ENCODE measurements around the gene FRYL. TPM values are rescaled to one million over a fixed set of nuclear protein-coding genes. Genes with fewer than 3 reads are reported as not detected.

Gene FRYL
- total and polyA plus RNA-seq, 2 experiments from 2014 or later: 20.6 to 33.0 TPM

- Histone ChIP-seq H3K27me3 (no peaks in the 10 kb centered on the region), H3K4me1 (ENCODE audit: low read depth) (peaks cover 12% of the 10 kb centered on the region), H3K4me3 (no peak overlapping the region), H3K36me3 (no peaks in the 10 kb centered on the region), H3K27ac (no peak overlapping the region), H3K9me3 (ENCODE audit: low read depth) (no peaks in the 10 kb centered on the region)
- no peak for TF ChIP-seq CTCF (IDR thresholded peaks at IDR 0.05; ENCODE audit: low read depth, low read length)
- no peak for DNase-seq (ENCODE audit: low read depth in 1 of 2, low spot score in 1 of 2)
These were observed 128.2 kb downstream of the FRYL start for GRCh38 chr4:48651914-48652313.

- no peaks in the 10 kb centered on the region for H3K27me3 ChIP-seq
- H3K9me3 ChIP-seq (ENCODE audit: low read depth): no peaks in the 10 kb centered on the region
- no peak overlapping the region for H3K4me3 ChIP-seq
- peaks cover 12% of the 10 kb centered on the region for H3K4me1 ChIP-seq (ENCODE audit: low read depth)
- TF ChIP-seq CTCF (IDR thresholded peaks at IDR 0.05; ENCODE audit: low read depth, low read length): no peak
- no peaks in the 10 kb centered on the region for H3K36me3 ChIP-seq
- peak in 1 of 2 donors; percentile 21 for DNase-seq (ENCODE audit: low read depth in 1 of 2, low spot score in 1 of 2)
- no peak overlapping the region for H3K27ac ChIP-seq
These were observed 130.6 kb downstream of the FRYL start for GRCh38 chr4:48649505-48649904.

DNA sequence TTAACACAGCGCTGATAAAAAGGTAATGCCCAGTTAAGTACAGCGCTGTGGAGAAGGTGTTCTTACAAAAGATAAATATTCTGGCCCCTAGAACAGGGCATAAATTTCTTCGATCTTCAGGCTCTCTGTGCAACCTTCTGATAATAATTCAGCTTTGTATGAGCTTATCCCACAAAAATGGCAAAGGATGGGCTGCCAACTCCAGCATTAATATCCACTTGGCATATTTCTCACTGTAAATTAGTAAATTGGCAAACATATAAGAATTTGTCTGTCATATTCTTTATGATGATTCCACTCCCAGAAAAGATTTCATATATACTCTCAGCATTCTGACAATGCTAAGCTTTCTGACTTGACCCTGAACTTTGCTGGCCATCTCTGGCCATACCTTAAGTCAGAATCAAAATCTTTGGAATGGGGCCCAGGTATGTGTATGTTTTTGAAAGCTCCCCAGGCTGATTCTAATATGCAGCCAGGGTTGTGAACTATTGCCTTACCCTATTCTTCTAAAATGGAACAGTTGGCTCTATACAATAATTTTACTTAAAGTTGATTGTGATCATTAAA is 134.8 kb downstream of the FRYL start:
- H3K9me3 ChIP-seq (ENCODE audit: low read depth): no peaks in the 10 kb centered on the region
- TF ChIP-seq CTCF (IDR thresholded peaks at IDR 0.05; ENCODE audit: low read depth, low read length): no peak
- no peak for DNase-seq (ENCODE audit: low read depth in 1 of 2, low spot score in 1 of 2)

GRCh38 chr4:48642421-48643374 is 137.4 kb downstream of the FRYL start:
- Histone ChIP-seq H3K36me3 (no peaks in the 10 kb centered on the region), H3K9me3 (ENCODE audit: low read depth) (no peaks in the 10 kb centered on the region), H3K4me1 (ENCODE audit: low read depth) (peaks cover 19% of the 10 kb centered on the region), H3K4me3 (no peak overlapping the region), H3K27me3 (no peaks in the 10 kb centered on the region), H3K27ac (peak overlapping the region; percentile 10)
- DNase-seq (ENCODE audit: low read depth in 1 of 2, low spot score in 1 of 2): peak in 1 of 2 donors; percentile 52
- TF ChIP-seq CTCF (IDR thresholded peaks at IDR 0.05; ENCODE audit: low read depth, low read length): no peak

More for the DNA sequence above, 134.8 kb downstream of the FRYL start:
- H3K4me1 ChIP-seq (ENCODE audit: low read depth): peaks cover 19% of the 10 kb centered on the region
- no peaks in the 10 kb centered on the region for H3K27me3 ChIP-seq
- H3K27ac ChIP-seq: no peak overlapping the region
- H3K36me3 ChIP-seq: no peaks in the 10 kb centered on the region
- no peak overlapping the region for H3K4me3 ChIP-seq

- no peak for DNase-seq (ENCODE audit: low read depth in 1 of 2, low spot score in 1 of 2)
- Histone ChIP-seq H3K4me1 (ENCODE audit: low read depth) (peaks cover 19% of the 10 kb centered on the region), H3K9me3 (ENCODE audit: low read depth) (no peaks in the 10 kb centered on the region), H3K4me3 (no peak overlapping the region), H3K27ac (no peak overlapping the region), H3K36me3 (no peaks in the 10 kb centered on the region), H3K27me3 (no peaks in the 10 kb centered on the region)
- TF ChIP-seq CTCF (IDR thresholded peaks at IDR 0.05; ENCODE audit: low read depth, low read length): no peak
These were observed 138.7 kb downstream of the FRYL start for GRCh38 chr4:48641401-48641800.
